ENCODE data around the gene FOXK1. TPM values are rescaled to one million over a fixed set of nuclear protein-coding genes. Genes with fewer than 3 reads are reported as not detected.

The FOXK1 gene
- total and polyA plus RNA-seq, 9 of the 15 experiments (the other 6 are each of a cell fraction or from before 2014, with no cell fraction given) = 0.32 to 45.5 (median 8.1) TPM

GRCh38 chr7:4641667-4642467, 40.2 kb upstream of the FOXK1 start (continued):
- TF ChIP-seq DEAF1 (CRISPR knock-in tag; IDR thresholded peaks at IDR 0.05) (peak; percentile 29; the same call in 1 of the 2 replicates), TAF9B (IDR thresholded peaks at IDR 0.05; ENCODE audit: partially characterized antibody) (peak; percentile 65), MEIS2 (IDR thresholded peaks at IDR 0.05; ENCODE audit: partially characterized antibody) (peak; percentile 98), MITF (IDR thresholded peaks at IDR 0.05) (peak; percentile 71; the same call in 1 of the 2 replicates), ARHGAP35 (IDR thresholded peaks at IDR 0.05; ENCODE audit: partially characterized antibody) (no peak), SETDB1 (IDR thresholded peaks at IDR 0.05; ENCODE audit: low read length) (peak; percentile 85), NCOA6 (IDR thresholded peaks at IDR 0.05) (peak; percentile 44; the same call in 1 of the 2 replicates), MEF2D (tag; conservative IDR thresholded peaks at IDR 0.05; ENCODE audit: low read depth) (no peak), CCNT2 (IDR thresholded peaks at IDR 0.05; ENCODE audit: borderline replicate concordance, extremely low read depth, insufficient read length, low read depth, low read length) (peak; percentile 99), SIN3B (IDR thresholded peaks at IDR 0.05; ENCODE audit: low read depth) (peak; percentile 85), ERF (CRISPR knock-in tag; IDR thresholded peaks at IDR 0.05) (peak; percentile 86), TAF1 (IDR thresholded peaks at IDR 0.05; ENCODE audit: control insufficient read depth, extremely low read depth, insufficient read depth, low read length, severe bottlenecking) (peak; percentile 83), PHF8 (IDR thresholded peaks at IDR 0.05; ENCODE audit: borderline replicate concordance, low read length) (peak; percentile 90), ZNF644 (tag; IDR thresholded peaks at IDR 0.05; ENCODE audit: low read depth) (peak; percentile 56; the same call in 1 of the 2 replicates), ZNF551 (CRISPR knock-in tag; IDR thresholded peaks at IDR 0.05) (no peak), CTCFL (IDR thresholded peaks at IDR 0.05; ENCODE audit: borderline replicate concordance, insufficient read depth, low read depth, low read length, poor library complexity, severe bottlenecking) (peak; percentile 100), ATF2 (CRISPR knock-in tag; IDR thresholded peaks at IDR 0.05) (no peak), ZFP36 (IDR thresholded peaks at IDR 0.05; ENCODE audit: low read depth, low read length, partially characterized antibody) (no peak)

Measured in K562 (cell line).